HT-29 (cell line): ENCODE results near the gene C6. TPM values are rescaled to one million over a fixed set of nuclear protein-coding genes. Genes with fewer than 3 reads are reported as not detected.
"Not testable (repeated sequence)": the region's sequence is repeated elsewhere in the genome, so short reads cannot be mapped to it uniquely, and the experiment has no call there.

ENCODE experiments used
- DNase-seq: peaks from one replicate; pipeline ENCODE4 v3.0.0-alpha.2; 2015; ENCODE audit warnings: low spot score
- total RNA-seq: library from RNA; depleted of rRNA; stranded (reverse); fragments of >200 nt; shearing (Covaris generic); gene quantifications from 2 replicates; pipeline ENCODE4 v1.2.3, GENCODE V29; 2014; rRNA removed

C6 gene
- total RNA-seq = not detected in 2 replicates

- DNase-seq = no peak
These were observed at the start of gene C6 for GRCh38 chr5:41213340-41213739. C6 (minus strand) TSS chr5:41213532; CDS start chr5:41203230, 10,302 bp downstream.

- no peak for DNase-seq
These were observed 43.1 kb upstream of the C6 start for GRCh38 chr5:41256400-41256799.

GRCh38 chr5:41253109-41253508 is 39.8 kb upstream of the C6 start:
- no peak for DNase-seq

- DNase-seq = no peak
These were observed 38.7 kb upstream of the C6 start for GRCh38 chr5:41252036-41252435.

GRCh38 chr5:41250351-41250987 is 37.1 kb upstream of the C6 start:
- no peak for DNase-seq

- no peak for DNase-seq
These were observed 33.8 kb upstream of the C6 start for GRCh38 chr5:41247135-41247534.

- no peak for DNase-seq
These were observed 33.0 kb upstream of the C6 start for GRCh38 chr5:41246376-41246775.

- DNase-seq = no peak
These were observed 30.2 kb upstream of the C6 start for GRCh38 chr5:41243558-41243957.

- no peak for DNase-seq
These were observed 27.7 kb upstream of the C6 start for GRCh38 chr5:41240985-41241384.

- no peak for DNase-seq
These were observed 27.1 kb upstream of the C6 start for GRCh38 chr5:41240390-41240789.

GRCh38 chr5:41234475-41234874 is 21.1 kb upstream of the C6 start:
- DNase-seq = no peak

GRCh38 chr5:41232797-41233196 is 19.5 kb upstream of the C6 start:
- DNase-seq = no peak

GRCh38 chr5:41230276-41230675 is 16.9 kb upstream of the C6 start:
- DNase-seq = peak; percentile 14

- no peak for DNase-seq
These were observed 10.6 kb upstream of the C6 start for GRCh38 chr5:41223962-41224361.

GRCh38 chr5:41219658-41220269 is 6.4 kb upstream of the C6 start:
- DNase-seq = no peak

GRCh38 chr5:41218929-41219657 is 5.8 kb upstream of the C6 start:
- no peak for DNase-seq

GRCh38 chr5:41214182-41214581 is 850 bp upstream of the C6 start:
- DNase-seq = no peak

- no peak for DNase-seq
These were observed 397 bp downstream of the C6 start for GRCh38 chr5:41212935-41213334.

- no peak for DNase-seq
These were observed 1.9 kb downstream of the C6 start for GRCh38 chr5:41211417-41211816.

GRCh38 chr5:41205475-41205874 is 7.9 kb downstream of the C6 start:
- not testable (repeated sequence) for DNase-seq

GRCh38 chr5:41203033-41203432 is 10.3 kb downstream of the C6 start:
- DNase-seq = no peak

GRCh38 chr5:41201082-41201772 is 12.1 kb downstream of the C6 start:
- DNase-seq = no peak
